NCI-H526 treated with DMSO at 0.1 percent for 48 hours (cell line): ENCODE data around the gene UGT1A3.

ENCODE experiments used
- DNase-seq: peaks from one replicate; lab custom pipeline; 2025; lab: John Stamatoyannopoulos, UW

UGT1A3 gene

DNA sequence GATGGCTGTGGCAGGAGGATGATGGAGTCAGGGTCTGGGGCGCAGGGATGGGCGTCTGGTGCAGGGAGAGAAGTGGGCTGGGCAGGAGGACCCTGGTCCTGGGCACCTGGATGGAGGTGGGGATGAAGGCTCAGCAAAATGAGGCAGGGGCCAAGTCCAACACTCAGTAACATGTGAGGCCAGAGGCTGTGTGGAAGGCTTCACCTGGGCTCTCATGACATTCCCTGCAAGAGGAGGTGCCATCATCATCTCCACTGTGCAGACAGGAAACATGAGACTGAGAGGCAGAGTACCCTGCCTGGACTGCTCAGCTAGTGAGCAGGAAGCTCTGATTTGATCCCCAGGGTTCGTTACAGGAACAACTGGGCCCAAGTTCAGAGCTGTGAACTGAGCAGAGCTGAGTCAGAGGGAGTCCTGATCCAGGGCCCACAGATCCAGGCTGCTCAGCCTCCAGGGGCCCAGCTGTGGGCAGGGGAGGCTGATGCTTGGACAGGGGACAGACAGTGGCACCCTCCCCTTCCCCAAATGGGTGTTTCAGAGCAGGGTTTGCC, 88.6 kb downstream of the UGT1A3 start:
- no peak for DNase-seq

GRCh38 chr2:233817995-233818638, 89.3 kb downstream of the UGT1A3 start:
- no peak for DNase-seq

DNA sequence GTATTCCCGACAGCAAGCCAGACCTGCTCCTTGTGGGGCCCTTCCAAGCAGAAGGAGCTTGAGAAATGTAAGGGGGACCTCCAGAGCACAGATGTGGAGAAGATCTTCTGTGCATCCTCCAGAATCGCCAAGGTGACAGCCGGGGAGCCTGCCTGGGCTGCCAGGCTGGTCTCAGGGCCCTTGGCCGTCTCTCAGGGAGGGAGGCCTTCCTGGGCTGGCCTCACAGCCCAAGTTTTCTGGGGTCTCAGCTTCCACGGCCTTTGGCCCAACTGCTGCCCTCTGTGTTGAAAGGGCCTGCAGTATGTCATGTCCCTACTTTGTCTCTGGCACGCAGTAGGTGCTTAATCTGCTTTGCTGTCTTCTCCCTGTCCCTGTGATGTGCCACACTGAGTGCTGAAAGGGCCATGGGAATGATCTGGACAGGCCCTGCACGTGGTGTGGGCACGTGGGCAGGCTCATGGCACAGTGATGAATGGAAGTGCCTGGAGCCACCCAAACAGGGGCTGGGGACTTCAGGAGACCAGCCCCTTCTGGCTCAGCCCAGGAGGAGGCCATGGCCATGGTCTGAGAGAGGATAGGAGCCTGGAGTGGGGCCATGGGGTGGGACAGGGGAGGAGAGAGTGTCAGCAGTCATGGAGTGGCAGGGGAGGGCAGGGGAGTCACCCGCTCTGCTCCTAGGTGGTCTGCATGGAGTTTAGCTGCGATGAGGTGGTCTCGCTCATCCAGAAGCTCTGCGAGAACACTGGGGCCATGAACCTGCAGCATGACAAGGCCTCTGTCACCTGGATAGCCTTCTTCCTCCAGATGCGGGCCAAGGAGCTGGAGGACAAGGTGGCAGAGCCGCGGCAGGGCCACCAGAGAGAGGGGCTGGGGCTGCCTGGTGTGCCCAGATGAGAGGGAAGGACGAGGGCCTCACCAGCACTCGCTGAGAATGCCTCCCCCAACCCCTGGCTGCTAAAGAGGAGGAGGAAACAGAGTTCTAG, 90.1 kb downstream of the UGT1A3 start:
- DNase-seq, result no peak

GRCh38 chr2:233819884-233820773, 91.3 kb downstream of the UGT1A3 start:
- DNase-seq, result no peak

GRCh38 chr2:233820774-233821105, 91.9 kb downstream of the UGT1A3 start:
- no peak for DNase-seq

DNA sequence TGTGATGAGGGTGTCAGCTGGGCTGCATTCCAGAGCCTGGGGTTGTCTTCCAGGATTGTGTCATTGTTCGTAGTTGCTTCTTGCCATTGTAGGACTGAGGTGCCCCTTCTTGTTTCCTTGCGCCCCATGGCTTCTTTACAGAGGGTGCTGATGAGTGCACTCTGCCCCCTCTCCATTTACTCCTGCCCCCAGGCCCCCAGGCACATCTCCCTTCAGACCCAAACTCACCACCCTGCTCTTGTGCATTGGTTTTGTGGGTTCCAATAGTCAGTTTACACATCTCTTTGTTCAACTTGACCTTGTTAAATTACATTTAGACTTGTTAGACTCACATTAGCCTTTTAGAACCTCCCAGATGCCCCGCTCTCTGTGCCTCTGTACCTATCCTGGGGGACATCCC, 92.4 kb downstream of the UGT1A3 start:
- DNase-seq, result no peak

GRCh38 chr2:233821709-233822100, 92.9 kb downstream of the UGT1A3 start:
- no peak for DNase-seq

GRCh38 chr2:233822101-233822771, 93.4 kb downstream of the UGT1A3 start:
- no peak for DNase-seq
